ENCODE measurements around the gene CRYGB. TPM values are rescaled to one million over a fixed set of nuclear protein-coding genes. Genes with fewer than 3 reads are reported as not detected.

CRYGB gene
- polyA plus RNA-seq, 3 donors, result not detected

DNA sequence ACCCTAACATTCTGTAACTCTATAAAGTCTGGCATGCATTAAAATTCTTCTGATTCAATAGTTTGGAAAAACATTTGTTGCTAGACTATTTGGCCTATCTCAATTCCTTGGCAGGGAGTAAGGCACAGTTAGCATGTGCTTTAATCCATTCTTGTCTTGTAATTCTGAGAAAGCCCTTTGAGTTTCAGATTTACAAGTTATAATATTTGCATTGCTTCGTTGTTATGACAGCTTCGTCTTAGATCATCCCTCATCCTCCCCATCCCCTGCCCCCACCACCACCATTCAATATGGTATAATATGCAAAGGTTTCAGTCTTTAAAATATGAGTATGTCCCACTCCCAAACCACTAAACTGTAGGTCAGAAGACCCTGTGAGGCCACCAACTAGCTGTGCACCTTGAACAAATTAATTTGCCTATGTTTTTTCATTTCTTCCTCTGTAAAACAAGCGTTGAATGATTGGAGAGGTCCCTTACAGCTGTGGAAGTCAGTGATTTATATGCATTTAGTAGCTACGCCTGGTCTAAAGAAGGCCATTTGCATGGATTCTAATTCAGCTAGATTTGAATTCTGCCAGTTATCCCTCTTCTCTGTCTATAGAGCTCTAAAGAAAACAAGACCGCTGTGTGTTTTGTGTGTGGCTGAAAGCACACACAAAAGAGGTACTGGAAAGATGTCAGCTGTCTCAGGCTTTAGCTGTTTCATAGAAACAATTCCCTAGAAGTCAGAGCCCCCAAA is 43.3 kb upstream of the CRYGB start:
- no peak overlapping the region for H3K9ac ChIP-seq (ENCODE audit: insufficient read depth, low read length, poor library complexity, severe bottlenecking)
- H3K4me1 ChIP-seq (ENCODE audit: control insufficient read depth in 1 of 2, insufficient read depth in 2 of 2, low read length in 2 of 2), result peaks cover 1 to 2% of the 10 kb centered on the region in 2 donors
- no peak overlapping the region for H3K4me3 ChIP-seq (replicated peaks in 1 of 3; ENCODE audit: low read depth in 2 of 3, low read length in 3 of 3)
- intact Hi-C loops (cut with micrococcal nuclease), result no loop called here
- H3K27me3 ChIP-seq (ENCODE audit: control insufficient read depth in 2 of 2, insufficient read depth in 2 of 2, low read length in 2 of 2), result no peaks in the 10 kb centered on the region
- 80% methylated on average over 1 of the region's 5 CpGs for WGBS (ENCODE audit: insufficient coverage)
- Mint-ChIP-seq H3K27me3 (ENCODE audit: low read depth in 3 of 3) (peaks cover 0 to 6% (median 0%) of the 10 kb centered on the region in 3 donors), H3K27ac (no peak overlapping the region), H3K4me1 (peaks cover 4% of the 10 kb centered on the region), H3K36me3 (no peaks in the 10 kb centered on the region), H3K4me3 (no peak overlapping the region), H3K9me3 (peaks cover 0 to 3% (median 0%) of the 10 kb centered on the region in 7 donors)
- no peak overlapping the region for H3K4me2 ChIP-seq (replicated peaks; ENCODE audit: extremely low read depth, low read length, poor library complexity, severe bottlenecking)
- TF ChIP-seq, protein P1, sequence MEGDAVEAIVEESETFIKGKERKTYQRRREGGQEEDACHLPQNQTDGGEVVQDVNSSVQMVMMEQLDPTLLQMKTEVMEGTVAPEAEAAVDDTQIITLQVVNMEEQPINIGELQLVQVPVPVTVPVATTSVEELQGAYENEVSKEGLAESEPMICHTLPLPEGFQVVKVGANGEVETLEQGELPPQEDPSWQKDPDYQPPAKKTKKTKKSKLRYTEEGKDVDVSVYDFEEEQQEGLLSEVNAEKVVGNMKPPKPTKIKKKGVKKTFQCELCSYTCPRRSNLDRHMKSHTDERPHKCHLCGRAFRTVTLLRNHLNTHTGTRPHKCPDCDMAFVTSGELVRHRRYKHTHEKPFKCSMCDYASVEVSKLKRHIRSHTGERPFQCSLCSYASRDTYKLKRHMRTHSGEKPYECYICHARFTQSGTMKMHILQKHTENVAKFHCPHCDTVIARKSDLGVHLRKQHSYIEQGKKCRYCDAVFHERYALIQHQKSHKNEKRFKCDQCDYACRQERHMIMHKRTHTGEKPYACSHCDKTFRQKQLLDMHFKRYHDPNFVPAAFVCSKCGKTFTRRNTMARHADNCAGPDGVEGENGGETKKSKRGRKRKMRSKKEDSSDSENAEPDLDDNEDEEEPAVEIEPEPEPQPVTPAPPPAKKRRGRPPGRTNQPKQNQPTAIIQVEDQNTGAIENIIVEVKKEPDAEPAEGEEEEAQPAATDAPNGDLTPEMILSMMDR (IDR thresholded peaks at IDR 0.05), result no peak
- no peak overlapping the region for H3K27ac ChIP-seq (ENCODE audit: low read depth in 1 of 2, low read length in 2 of 2)
- H3K9me3 ChIP-seq (replicated peaks in 1 of 2; ENCODE audit: control insufficient read depth in 1 of 2, insufficient read depth in 1 of 2, low read length in 2 of 2), result no peaks in the 10 kb centered on the region
- H3K36me3 ChIP-seq (replicated peaks in 1 of 2; ENCODE audit: control insufficient read depth in 1 of 2, insufficient read depth in 2 of 2, low read length in 2 of 2), result no peaks in the 10 kb centered on the region
- no peak overlapping the region for H2AFZ ChIP-seq (ENCODE audit: insufficient read depth, low read depth, low read length, poor library complexity, severe bottlenecking)
- no peaks in the 10 kb centered on the region for H4K20me1 ChIP-seq (ENCODE audit: insufficient read depth, low read length)
- H3K79me2 ChIP-seq (ENCODE audit: insufficient read depth, low read length), result no peaks in the 10 kb centered on the region
- no peak for DNase-seq

DNA sequence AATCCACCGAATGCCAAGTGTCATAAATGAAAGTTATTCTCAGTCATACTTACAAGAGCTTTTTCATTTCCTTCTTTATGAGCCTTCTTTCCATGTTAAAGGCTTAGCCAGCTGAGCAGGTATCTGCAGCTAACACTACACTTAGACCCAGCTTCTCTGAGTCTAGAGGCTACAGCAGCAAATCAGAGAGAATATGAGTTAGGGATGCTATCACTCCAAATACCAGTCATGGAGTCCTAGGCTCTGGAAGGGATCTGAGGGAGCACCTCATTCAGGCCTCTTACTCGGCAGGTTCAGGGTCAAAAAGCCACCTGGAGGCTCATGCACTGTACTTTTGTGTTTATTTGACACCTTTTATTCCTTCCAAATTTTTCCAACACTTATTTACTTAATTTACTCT is 40.9 kb upstream of the CRYGB start:
- H4K20me1 ChIP-seq (ENCODE audit: insufficient read depth, low read length), result no peaks in the 10 kb centered on the region
- Mint-ChIP-seq H3K4me3 (no peak overlapping the region), H3K36me3 (no peaks in the 10 kb centered on the region), H3K27ac (no peak overlapping the region), H3K9me3 (no peaks in the 10 kb centered on the region), H3K4me1 (peaks cover 19% of the 10 kb centered on the region), H3K27me3 (ENCODE audit: low read depth in 3 of 3) (peaks cover 0 to 4% (median 0%) of the 10 kb centered on the region in 3 donors)
- intact Hi-C loops (cut with micrococcal nuclease), result no loop called here
- H3K4me3 ChIP-seq (replicated peaks in 1 of 3; ENCODE audit: low read depth in 2 of 3, low read length in 3 of 3), result no peak overlapping the region
- H2AFZ ChIP-seq (ENCODE audit: insufficient read depth, low read depth, low read length, poor library complexity, severe bottlenecking), result no peak overlapping the region
- peaks cover 12 to 13% of the 10 kb centered on the region in 2 donors for H3K4me1 ChIP-seq (ENCODE audit: control insufficient read depth in 1 of 2, insufficient read depth in 2 of 2, low read length in 2 of 2)
- TF ChIP-seq, protein P1 (IDR thresholded peaks at IDR 0.05), result no peak
- H3K27me3 ChIP-seq (ENCODE audit: control insufficient read depth in 2 of 2, insufficient read depth in 2 of 2, low read length in 2 of 2), result no peaks in the 10 kb centered on the region
- H3K36me3 ChIP-seq (replicated peaks in 1 of 2; ENCODE audit: control insufficient read depth in 1 of 2, insufficient read depth in 2 of 2, low read length in 2 of 2), result no peaks in the 10 kb centered on the region
- no peaks in the 10 kb centered on the region for H3K9me3 ChIP-seq (replicated peaks in 1 of 2; ENCODE audit: control insufficient read depth in 1 of 2, insufficient read depth in 1 of 2, low read length in 2 of 2)
- H3K79me2 ChIP-seq (ENCODE audit: insufficient read depth, low read length), result no peaks in the 10 kb centered on the region
- no peak overlapping the region for H3K4me2 ChIP-seq (replicated peaks; ENCODE audit: extremely low read depth, low read length, poor library complexity, severe bottlenecking)
- no peak overlapping the region for H3K27ac ChIP-seq (ENCODE audit: low read depth in 1 of 2, low read length in 2 of 2)
- no peak for DNase-seq
- no CpG with 5 or more reads among the region's 2 CpGs for WGBS (ENCODE audit: insufficient coverage)
- no peak overlapping the region for H3K9ac ChIP-seq (ENCODE audit: insufficient read depth, low read length, poor library complexity, severe bottlenecking)

Data from CD14-positive monocyte (primary cell).